AG09319 (cell line): ENCODE results near the gene NRP1.

Experiments
- DNase-seq: peaks from one replicate; pipeline ENCODE4 v3.0.0-alpha.2; 2010; ENCODE audit warnings: low read depth; ENCODE audit errors: extremely low read depth
- CTCF ChIP-seq: IDR thresholded peaks from 2 replicates; pipeline ENCODE4 v1.5.1; 2011; ENCODE audit warnings: low read depth, mild to moderate bottlenecking, inconsistent platforms, low read length, moderate library complexity

NRP1 gene

GRCh38 chr10:33165911-33166310 lies 168.6 kb downstream of the NRP1 start:
- no peak for DNase-seq
- no peak for TF ChIP-seq CTCF

- no peak for TF ChIP-seq CTCF
Observed at GRCh38 chr10:33164060-33164709, 170.3 kb downstream of the NRP1 start.

GRCh38 chr10:33162248-33162575 lies 172.3 kb downstream of the NRP1 start:
- no peak for TF ChIP-seq CTCF

More at GRCh38 chr10:33164060-33164709, 170.3 kb downstream of the NRP1 start:
- DNase-seq, result no peak

GRCh38 chr10:33161550-33162247 lies 172.8 kb downstream of the NRP1 start:
- TF ChIP-seq CTCF, result no peak
- no peak for DNase-seq

More at GRCh38 chr10:33162248-33162575, 172.3 kb downstream of the NRP1 start:
- DNase-seq, result no peak

GRCh38 chr10:33160151-33160550 lies 174.3 kb downstream of the NRP1 start:
- no peak for DNase-seq
- no peak for TF ChIP-seq CTCF

- TF ChIP-seq CTCF, result no peak
- no peak for DNase-seq
Observed at GRCh38 chr10:33157103-33157502, 177.4 kb downstream of the NRP1 start.
